ENCODE data around the gene UGGT1. TPM values are rescaled to one million over a fixed set of nuclear protein-coding genes. Genes with fewer than 3 reads are reported as not detected.

Gene UGGT1
- total RNA-seq, 1 donor = 80.0 TPM

GRCh38 chr2:128076461-128077106 lies 14.4 kb upstream of the UGGT1 start:
- Histone ChIP-seq H3K9me3 (ENCODE audit: low read depth, low read length) (no peaks in the 10 kb centered on the region), H4K20me1 (ENCODE audit: insufficient read depth, low read length) (no peaks in the 10 kb centered on the region), H2AFZ (ENCODE audit: low read length) (no peak overlapping the region), H3K79me2 (ENCODE audit: insufficient read depth, low read length) (no peaks in the 10 kb centered on the region), H3K4me3 (ENCODE audit: insufficient read depth, low read length) (no peak overlapping the region), H3K27ac (ENCODE audit: low read depth, low read length) (no peak overlapping the region), H3K4me2 (ENCODE audit: insufficient read depth, low read length) (no peak overlapping the region), H3K4me1 (ENCODE audit: insufficient read depth, low read length) (no peaks in the 10 kb centered on the region), H3K27me3 (ENCODE audit: insufficient read depth, low read length) (peaks cover 9% of the 10 kb centered on the region), H3K36me3 (ENCODE audit: insufficient read depth, low read length) (no peaks in the 10 kb centered on the region)
- DNase-seq (ENCODE audit: insufficient read length, low spot score, missing footprints) = no peak
- TF ChIP-seq CTCF (IDR thresholded peaks at IDR 0.05; ENCODE audit: extremely low read depth, low read depth, low read length) = no peak

- no peaks in the 10 kb centered on the region for H4K20me1 ChIP-seq (ENCODE audit: insufficient read depth, low read length)
- no peak for TF ChIP-seq CTCF (IDR thresholded peaks at IDR 0.05; ENCODE audit: extremely low read depth, low read depth, low read length)
These were observed 6.2 kb upstream of the UGGT1 start for GRCh38 chr2:128084757-128085156.

GRCh38 chr2:128086244-128086643 lies 4.8 kb upstream of the UGGT1 start:
- no peak for TF ChIP-seq CTCF (IDR thresholded peaks at IDR 0.05; ENCODE audit: extremely low read depth, low read depth, low read length)
- Histone ChIP-seq H2AFZ (ENCODE audit: low read length) (no peak overlapping the region), H4K20me1 (ENCODE audit: insufficient read depth, low read length) (no peaks in the 10 kb centered on the region), H3K27ac (ENCODE audit: low read depth, low read length) (no peak overlapping the region), H3K27me3 (ENCODE audit: insufficient read depth, low read length) (no peaks in the 10 kb centered on the region), H3K4me3 (ENCODE audit: insufficient read depth, low read length) (no peak overlapping the region), H3K4me1 (ENCODE audit: insufficient read depth, low read length) (no peaks in the 10 kb centered on the region), H3K4me2 (ENCODE audit: insufficient read depth, low read length) (no peak overlapping the region), H3K79me2 (ENCODE audit: insufficient read depth, low read length) (peaks cover 2% of the 10 kb centered on the region), H3K9me3 (ENCODE audit: low read depth, low read length) (no peaks in the 10 kb centered on the region), H3K36me3 (ENCODE audit: insufficient read depth, low read length) (no peaks in the 10 kb centered on the region)
- DNase-seq (ENCODE audit: insufficient read length, low spot score, missing footprints) = no peak

More at GRCh38 chr2:128084757-128085156, 6.2 kb upstream of the UGGT1 start:
- H3K4me3 ChIP-seq (ENCODE audit: insufficient read depth, low read length) = no peak overlapping the region
- no peak overlapping the region for H3K4me2 ChIP-seq (ENCODE audit: insufficient read depth, low read length)
- no peak for DNase-seq (ENCODE audit: insufficient read length, low spot score, missing footprints)
- no peak overlapping the region for H3K27ac ChIP-seq (ENCODE audit: low read depth, low read length)
- no peaks in the 10 kb centered on the region for H3K36me3 ChIP-seq (ENCODE audit: insufficient read depth, low read length)
- no peaks in the 10 kb centered on the region for H3K79me2 ChIP-seq (ENCODE audit: insufficient read depth, low read length)
- no peaks in the 10 kb centered on the region for H3K4me1 ChIP-seq (ENCODE audit: insufficient read depth, low read length)
- no peaks in the 10 kb centered on the region for H3K9me3 ChIP-seq (ENCODE audit: low read depth, low read length)
- H3K27me3 ChIP-seq (ENCODE audit: insufficient read depth, low read length) = peaks cover 9% of the 10 kb centered on the region
- H2AFZ ChIP-seq (ENCODE audit: low read length) = no peak overlapping the region

- no peaks in the 10 kb centered on the region for H3K27me3 ChIP-seq (ENCODE audit: insufficient read depth, low read length)
- peak overlapping the region; percentile 94 for H3K4me3 ChIP-seq (ENCODE audit: insufficient read depth, low read length)
- peaks cover 2% of the 10 kb centered on the region for H4K20me1 ChIP-seq (ENCODE audit: insufficient read depth, low read length)
- peak; percentile 59 for DNase-seq (ENCODE audit: insufficient read length, low spot score, missing footprints)
- no peak for TF ChIP-seq CTCF (IDR thresholded peaks at IDR 0.05; ENCODE audit: extremely low read depth, low read depth, low read length)
- H3K36me3 ChIP-seq (ENCODE audit: insufficient read depth, low read length) = no peaks in the 10 kb centered on the region
- H3K4me2 ChIP-seq (ENCODE audit: insufficient read depth, low read length) = peak overlapping the region; percentile 86
- no peaks in the 10 kb centered on the region for H3K9me3 ChIP-seq (ENCODE audit: low read depth, low read length)
- peak overlapping the region; percentile 75 for H3K27ac ChIP-seq (ENCODE audit: low read depth, low read length)
- peaks cover 44% of the 10 kb centered on the region for H3K79me2 ChIP-seq (ENCODE audit: insufficient read depth, low read length)
- H2AFZ ChIP-seq (ENCODE audit: low read length) = peak overlapping the region; percentile 91
- no peaks in the 10 kb centered on the region for H3K4me1 ChIP-seq (ENCODE audit: insufficient read depth, low read length)
These were observed 440 bp upstream of the UGGT1 start for GRCh38 chr2:128090575-128090944.

Data from osteoblast (primary cell).